Activated T-helper 9 cell treated with anti-CD3 and anti-CD28 coated beads, Interleukin-2, amount 50 U/mL, for 16 hours (primary cell): ENCODE measurements around the gene DESI1.

Experiments used
- DNase-seq: peaks from one replicate; pipeline ENCODE4 v3.0.0-alpha.2; 2020; ENCODE audit warnings: low read depth

DESI1 gene

DNA sequence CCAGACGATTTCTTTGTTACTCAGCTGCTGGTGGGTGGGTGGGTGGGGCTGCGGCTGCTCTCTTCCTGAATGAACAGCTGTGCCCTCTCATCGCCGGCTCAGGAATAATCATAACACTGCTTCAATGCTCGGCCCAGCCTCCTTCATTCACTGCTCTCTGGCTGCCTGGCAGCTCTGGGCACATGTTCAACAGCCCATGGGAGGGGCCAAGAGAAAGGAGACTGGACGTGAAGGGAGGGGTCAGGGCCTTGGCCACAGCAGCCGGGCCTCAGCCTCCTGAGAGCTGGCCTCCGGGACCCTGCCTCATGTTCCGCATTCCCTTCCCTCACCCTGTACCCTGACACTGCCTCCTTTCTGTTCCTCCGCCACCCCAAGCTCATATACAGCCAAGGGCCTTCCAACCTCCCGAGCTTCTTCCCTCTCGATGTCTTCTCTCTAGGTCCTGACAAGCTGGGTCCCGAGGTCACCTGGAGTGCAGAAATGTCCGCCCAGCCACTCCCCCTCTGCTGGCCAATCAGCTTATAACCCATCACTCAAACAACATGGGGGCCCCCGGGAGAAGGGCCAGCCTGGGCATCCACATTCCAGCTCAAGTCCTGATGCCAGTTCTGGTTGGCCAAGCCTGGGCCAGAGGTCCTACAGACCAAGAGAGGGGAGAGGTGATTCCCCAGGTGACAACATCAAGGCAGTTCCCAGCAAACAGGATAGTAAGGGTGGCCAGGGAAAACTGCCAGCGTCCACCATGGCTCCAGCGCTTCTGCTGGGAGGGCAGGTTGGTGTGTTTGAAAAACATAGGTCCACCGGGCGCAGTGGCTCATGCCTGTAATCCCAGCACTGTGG lies 63.2 kb downstream of the DESI1 start:
- no peak for DNase-seq

DNA sequence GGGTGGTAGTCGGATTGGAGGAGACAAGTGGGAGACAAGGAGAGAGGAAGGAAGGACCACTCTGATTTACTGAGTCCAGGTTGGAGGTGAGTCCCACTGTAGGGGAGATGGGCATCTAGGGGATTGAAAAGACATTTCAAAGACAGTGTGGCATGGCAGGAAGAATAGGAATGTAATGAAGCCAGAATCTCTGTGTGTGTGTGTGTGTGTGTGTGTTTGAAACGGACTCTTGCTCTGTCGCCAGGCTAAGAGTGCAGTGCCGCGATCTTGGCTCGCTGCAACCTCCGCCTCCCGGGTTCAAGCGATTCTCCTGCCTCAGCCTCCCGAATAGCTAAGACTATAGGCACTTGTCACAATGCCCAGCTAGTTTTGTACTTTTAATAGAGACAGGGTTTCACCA lies 64.3 kb downstream of the DESI1 start:
- no peak for DNase-seq

DNA sequence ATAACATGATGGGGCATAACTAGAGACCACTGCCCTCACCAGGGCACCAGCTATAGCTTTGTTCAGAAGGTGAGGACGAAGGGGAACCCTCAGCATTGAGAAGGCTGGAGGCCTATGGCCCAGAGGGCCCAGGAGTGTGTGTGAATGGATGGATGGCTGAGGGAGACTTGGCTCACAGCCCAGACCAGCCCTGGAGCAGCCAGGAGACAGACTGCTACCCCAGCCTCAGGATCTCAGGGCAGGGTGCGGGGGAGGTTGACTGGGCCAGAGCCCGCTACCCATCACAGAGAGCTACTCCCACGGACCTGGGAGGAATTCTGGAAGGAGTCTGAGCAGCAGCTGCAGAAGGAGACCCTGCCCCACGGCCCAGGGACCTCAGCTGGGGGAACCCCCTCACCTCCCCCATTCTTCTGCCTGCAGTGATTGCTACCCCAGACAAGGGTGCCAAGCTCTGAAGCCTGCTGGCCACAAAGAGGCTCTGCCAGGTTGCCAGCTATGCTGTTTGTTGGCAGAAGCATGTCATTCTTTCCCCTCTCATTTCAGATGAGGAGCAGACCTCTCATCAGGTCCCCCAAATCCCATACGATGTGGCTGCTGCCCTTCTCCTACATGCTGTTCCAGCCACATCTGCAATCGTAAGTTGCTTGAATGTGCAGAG lies 65.4 kb downstream of the DESI1 start:
- no peak for DNase-seq

DNA sequence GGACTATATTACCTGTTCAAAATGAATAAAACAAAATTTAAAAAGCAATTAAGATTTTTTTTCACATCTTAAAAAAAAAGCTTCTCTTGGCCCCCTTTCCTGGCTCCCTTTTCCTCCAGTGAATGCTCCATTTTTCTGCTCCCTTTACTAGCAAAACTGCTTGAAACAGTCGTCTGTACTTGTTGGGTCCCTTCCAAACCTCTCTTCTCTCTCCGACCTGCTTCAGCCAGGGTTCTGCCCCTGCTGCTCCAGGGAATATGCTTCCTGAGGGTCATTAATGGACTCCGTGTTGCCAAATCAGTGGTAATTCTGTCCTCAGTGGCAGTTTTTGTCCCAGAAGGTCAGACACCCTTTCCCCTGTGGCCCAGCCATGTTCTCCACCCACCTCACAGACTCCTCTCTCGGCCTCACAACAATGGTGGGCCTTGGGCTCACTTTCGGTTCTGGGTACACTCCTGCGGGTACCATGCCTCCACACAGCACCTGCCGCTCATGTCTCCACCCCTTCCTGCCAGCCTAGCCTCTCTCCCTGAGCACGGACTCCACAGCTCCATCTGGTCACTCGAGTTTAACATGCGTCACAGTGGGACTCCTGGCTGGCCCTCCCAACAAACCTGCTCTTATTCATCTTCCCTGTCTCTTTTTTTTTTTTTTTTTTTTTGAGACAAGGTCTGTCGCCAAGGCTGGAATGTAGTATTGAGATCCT lies 68.8 kb downstream of the DESI1 start:
- no peak for DNase-seq

DNA sequence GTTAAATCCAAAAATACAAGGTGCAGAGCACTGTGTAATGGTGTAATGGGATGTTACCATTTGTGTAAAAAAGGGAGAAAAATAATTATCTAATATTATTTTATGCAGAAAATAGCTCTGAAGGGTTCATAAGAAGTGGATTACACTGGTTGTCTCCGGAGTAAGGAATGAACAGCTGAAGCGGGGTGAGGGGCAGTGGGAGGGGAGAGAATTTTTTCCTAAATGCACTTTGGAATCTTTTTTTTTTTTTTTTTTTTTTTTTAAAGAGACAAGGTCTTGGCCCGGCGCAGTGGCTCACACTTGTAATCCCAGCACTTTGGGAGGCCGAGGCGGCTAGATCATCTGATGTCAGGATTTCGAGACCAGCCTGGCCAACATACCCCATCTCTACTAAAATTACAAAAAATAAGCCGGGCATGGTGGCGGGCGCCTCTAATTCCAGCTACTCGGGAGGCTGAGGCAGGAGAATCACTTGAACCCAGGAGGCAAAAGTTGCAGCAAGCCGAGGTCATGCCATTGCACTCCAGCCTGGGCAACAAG lies 69.8 kb downstream of the DESI1 start:
- no peak for DNase-seq

DNA sequence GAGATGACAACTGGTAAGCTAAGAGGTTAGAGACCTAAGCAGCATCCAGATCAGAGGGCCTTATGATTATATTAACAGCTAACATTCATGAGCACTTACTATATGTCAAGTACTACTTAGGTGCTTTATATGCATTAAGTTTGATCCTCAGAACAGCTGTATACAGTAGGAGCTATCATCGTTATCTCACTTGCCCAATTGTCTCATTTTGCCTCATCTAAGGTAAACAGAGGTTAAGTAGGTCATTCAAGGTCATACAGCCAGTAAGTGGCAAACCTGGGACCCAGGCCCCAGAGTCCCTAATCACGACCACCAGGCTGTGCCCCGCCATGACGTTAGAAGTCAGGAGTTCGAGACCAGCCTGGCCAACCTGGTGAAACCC lies 72.0 kb downstream of the DESI1 start:
- DNase-seq: no peak
